Measurements from ENCODE around the gene FSIP1.

Gene FSIP1

GRCh38 chr15:39618063-39618823, 164.4 kb downstream of the FSIP1 start:
- H3K4me3 Mint-ChIP-seq, result no peak overlapping the region
- H3K27me3 Mint-ChIP-seq (ENCODE audit: low read depth), result peaks cover 19% of the 10 kb centered on the region
- H3K27ac Mint-ChIP-seq, result no peak overlapping the region
- peaks cover 19% of the 10 kb centered on the region for H3K4me1 Mint-ChIP-seq (ENCODE audit: low read depth)
- H3K9me3 Mint-ChIP-seq, result peaks cover 23% of the 10 kb centered on the region
- H3K36me3 Mint-ChIP-seq (ENCODE audit: low read depth), result peaks cover 15% of the 10 kb centered on the region

GRCh38 chr15:39616731-39617455, 165.7 kb downstream of the FSIP1 start:
- Mint-ChIP-seq H3K9me3 (peaks cover 33% of the 10 kb centered on the region), H3K27ac (no peak overlapping the region), H3K36me3 (ENCODE audit: low read depth) (peaks cover 13% of the 10 kb centered on the region), H3K4me3 (no peak overlapping the region), H3K27me3 (ENCODE audit: low read depth) (peaks cover 25% of the 10 kb centered on the region), H3K4me1 (ENCODE audit: low read depth) (peaks cover 6% of the 10 kb centered on the region)

GRCh38 chr15:39613861-39614260, 168.8 kb downstream of the FSIP1 start:
- H3K4me3 Mint-ChIP-seq, result no peak overlapping the region
- no peak overlapping the region for H3K27ac Mint-ChIP-seq
- peaks cover 40% of the 10 kb centered on the region for H3K9me3 Mint-ChIP-seq
- peaks cover 25% of the 10 kb centered on the region for H3K27me3 Mint-ChIP-seq (ENCODE audit: low read depth)
- H3K36me3 Mint-ChIP-seq (ENCODE audit: low read depth), result peaks cover 16% of the 10 kb centered on the region
- H3K4me1 Mint-ChIP-seq (ENCODE audit: low read depth), result peaks cover 7% of the 10 kb centered on the region

- peaks cover 12% of the 10 kb centered on the region for H3K4me1 Mint-ChIP-seq (ENCODE audit: low read depth)
- H3K27me3 Mint-ChIP-seq (ENCODE audit: low read depth), result peaks cover 26% of the 10 kb centered on the region
- H3K36me3 Mint-ChIP-seq (ENCODE audit: low read depth), result peaks cover 16% of the 10 kb centered on the region
- no peak overlapping the region for H3K27ac Mint-ChIP-seq
- H3K9me3 Mint-ChIP-seq, result peaks cover 46% of the 10 kb centered on the region
- H3K4me3 Mint-ChIP-seq, result no peak overlapping the region
These were observed 169.4 kb downstream of the FSIP1 start for GRCh38 chr15:39613271-39613670.

- H3K9me3 Mint-ChIP-seq, result peaks cover 48% of the 10 kb centered on the region
- peaks cover 29% of the 10 kb centered on the region for H3K27me3 Mint-ChIP-seq (ENCODE audit: low read depth)
These were observed 172.0 kb downstream of the FSIP1 start for GRCh38 chr15:39610665-39611064.

GRCh38 chr15:39609166-39609916, 173.3 kb downstream of the FSIP1 start:
- Mint-ChIP-seq H3K27ac (no peak overlapping the region), H3K4me1 (ENCODE audit: low read depth) (peaks cover 12% of the 10 kb centered on the region), H3K9me3 (peaks cover 42% of the 10 kb centered on the region), H3K27me3 (ENCODE audit: low read depth) (peaks cover 23% of the 10 kb centered on the region), H3K4me3 (no peak overlapping the region), H3K36me3 (ENCODE audit: low read depth) (peaks cover 15% of the 10 kb centered on the region)

More at GRCh38 chr15:39610665-39611064, 172.0 kb downstream of the FSIP1 start:
- H3K36me3 Mint-ChIP-seq (ENCODE audit: low read depth), result peaks cover 18% of the 10 kb centered on the region
- H3K4me1 Mint-ChIP-seq (ENCODE audit: low read depth), result peaks cover 11% of the 10 kb centered on the region
- no peak overlapping the region for H3K4me3 Mint-ChIP-seq
- no peak overlapping the region for H3K27ac Mint-ChIP-seq

- peaks cover 12% of the 10 kb centered on the region for H3K4me1 Mint-ChIP-seq (ENCODE audit: low read depth)
- H3K27ac Mint-ChIP-seq, result no peak overlapping the region
- peaks cover 34% of the 10 kb centered on the region for H3K9me3 Mint-ChIP-seq
- peaks cover 23% of the 10 kb centered on the region for H3K27me3 Mint-ChIP-seq (ENCODE audit: low read depth)
- H3K4me3 Mint-ChIP-seq, result no peak overlapping the region
- H3K36me3 Mint-ChIP-seq (ENCODE audit: low read depth), result peaks cover 15% of the 10 kb centered on the region
These were observed 174.2 kb downstream of the FSIP1 start for GRCh38 chr15:39608185-39609139.

- peaks cover 19% of the 10 kb centered on the region for H3K27me3 Mint-ChIP-seq (ENCODE audit: low read depth)
- peaks cover 12% of the 10 kb centered on the region for H3K4me1 Mint-ChIP-seq (ENCODE audit: low read depth)
- peaks cover 9% of the 10 kb centered on the region for H3K9me3 Mint-ChIP-seq
- no peak overlapping the region for H3K4me3 Mint-ChIP-seq
- no peak overlapping the region for H3K27ac Mint-ChIP-seq
- H3K36me3 Mint-ChIP-seq (ENCODE audit: low read depth), result peaks cover 2% of the 10 kb centered on the region
These were observed 177.5 kb downstream of the FSIP1 start for GRCh38 chr15:39605146-39605545.

GRCh38 chr15:39602143-39602542, 180.5 kb downstream of the FSIP1 start:
- peaks cover 31% of the 10 kb centered on the region for H3K27me3 Mint-ChIP-seq (ENCODE audit: low read depth)
- H3K36me3 Mint-ChIP-seq (ENCODE audit: low read depth), result no peaks in the 10 kb centered on the region
- no peak overlapping the region for H3K27ac Mint-ChIP-seq
- no peaks in the 10 kb centered on the region for H3K9me3 Mint-ChIP-seq
- H3K4me3 Mint-ChIP-seq, result no peak overlapping the region
- H3K4me1 Mint-ChIP-seq (ENCODE audit: low read depth), result peaks cover 1% of the 10 kb centered on the region

- no peak overlapping the region for H3K4me3 Mint-ChIP-seq
- H3K27ac Mint-ChIP-seq, result no peak overlapping the region
- H3K27me3 Mint-ChIP-seq (ENCODE audit: low read depth), result peaks cover 37% of the 10 kb centered on the region
- no peaks in the 10 kb centered on the region for H3K9me3 Mint-ChIP-seq
- peaks cover 1% of the 10 kb centered on the region for H3K4me1 Mint-ChIP-seq (ENCODE audit: low read depth)
- H3K36me3 Mint-ChIP-seq (ENCODE audit: low read depth), result no peaks in the 10 kb centered on the region
These were observed 182.8 kb downstream of the FSIP1 start for GRCh38 chr15:39599871-39600270.

- no peaks in the 10 kb centered on the region for H3K9me3 Mint-ChIP-seq
- H3K4me1 Mint-ChIP-seq (ENCODE audit: low read depth), result no peaks in the 10 kb centered on the region
- no peaks in the 10 kb centered on the region for H3K36me3 Mint-ChIP-seq (ENCODE audit: low read depth)
- H3K27me3 Mint-ChIP-seq (ENCODE audit: low read depth), result peaks cover 37% of the 10 kb centered on the region
- H3K27ac Mint-ChIP-seq, result no peak overlapping the region
- H3K4me3 Mint-ChIP-seq, result no peak overlapping the region
These were observed 183.4 kb downstream of the FSIP1 start for GRCh38 chr15:39598958-39599845.

GRCh38 chr15:39598186-39598850, 184.3 kb downstream of the FSIP1 start:
- H3K27me3 Mint-ChIP-seq (ENCODE audit: low read depth), result peaks cover 41% of the 10 kb centered on the region
- no peak overlapping the region for H3K27ac Mint-ChIP-seq
- no peaks in the 10 kb centered on the region for H3K9me3 Mint-ChIP-seq
- H3K4me1 Mint-ChIP-seq (ENCODE audit: low read depth), result peaks cover 4% of the 10 kb centered on the region
- H3K36me3 Mint-ChIP-seq (ENCODE audit: low read depth), result peaks cover 3% of the 10 kb centered on the region
- H3K4me3 Mint-ChIP-seq, result no peak overlapping the region
